ENCODE results near the gene MORN1.

DNA sequence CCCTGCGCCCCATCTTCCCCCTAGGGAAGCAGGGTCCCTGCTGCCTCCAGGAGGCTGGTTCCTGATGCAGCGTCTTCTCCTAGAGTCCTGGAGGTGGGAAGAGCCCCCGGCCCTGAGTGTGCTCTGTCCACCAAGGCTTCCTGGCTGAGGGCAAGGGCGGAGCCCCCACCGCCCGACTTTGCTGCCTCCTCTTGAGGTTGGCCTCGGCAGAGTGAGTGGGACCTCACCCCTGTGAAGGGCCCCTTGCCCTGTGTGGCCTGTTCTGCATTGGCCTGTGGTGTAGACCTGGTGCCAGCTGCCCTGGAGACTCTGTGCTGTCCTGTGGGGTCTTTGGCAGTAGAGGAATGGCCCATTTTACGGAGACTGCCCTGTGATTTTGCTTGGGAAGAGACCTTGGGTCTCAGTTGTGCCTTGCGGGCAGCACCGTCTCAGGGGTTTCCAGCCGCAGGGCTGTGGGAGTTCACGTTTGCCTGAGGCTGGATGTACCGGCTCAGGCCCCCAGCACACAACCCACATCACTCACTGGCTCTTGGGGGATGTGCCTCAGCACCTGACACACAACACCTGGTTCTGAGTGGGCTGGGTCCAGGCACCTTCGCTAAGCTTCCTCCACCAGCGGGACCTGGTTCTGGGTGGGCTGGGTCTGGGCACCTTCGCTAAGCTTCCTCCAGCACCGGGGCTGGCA lies 89.6 kb downstream of the MORN1 start:
- no peak for TF ChIP-seq POLR2A (IDR thresholded peaks at IDR 0.05; ENCODE audit: low read length)
- no peak for TF ChIP-seq GATA1 (IDR thresholded peaks at IDR 0.05; ENCODE audit: low read depth, low read length)

All from erythroblast (primary cell).